ENCODE measurements around the gene IFT74.

IFT74 gene

GRCh38 chr9:27019589-27019988 is 63.4 kb downstream of the IFT74 start:
- TF ChIP-seq, protein P1, sequence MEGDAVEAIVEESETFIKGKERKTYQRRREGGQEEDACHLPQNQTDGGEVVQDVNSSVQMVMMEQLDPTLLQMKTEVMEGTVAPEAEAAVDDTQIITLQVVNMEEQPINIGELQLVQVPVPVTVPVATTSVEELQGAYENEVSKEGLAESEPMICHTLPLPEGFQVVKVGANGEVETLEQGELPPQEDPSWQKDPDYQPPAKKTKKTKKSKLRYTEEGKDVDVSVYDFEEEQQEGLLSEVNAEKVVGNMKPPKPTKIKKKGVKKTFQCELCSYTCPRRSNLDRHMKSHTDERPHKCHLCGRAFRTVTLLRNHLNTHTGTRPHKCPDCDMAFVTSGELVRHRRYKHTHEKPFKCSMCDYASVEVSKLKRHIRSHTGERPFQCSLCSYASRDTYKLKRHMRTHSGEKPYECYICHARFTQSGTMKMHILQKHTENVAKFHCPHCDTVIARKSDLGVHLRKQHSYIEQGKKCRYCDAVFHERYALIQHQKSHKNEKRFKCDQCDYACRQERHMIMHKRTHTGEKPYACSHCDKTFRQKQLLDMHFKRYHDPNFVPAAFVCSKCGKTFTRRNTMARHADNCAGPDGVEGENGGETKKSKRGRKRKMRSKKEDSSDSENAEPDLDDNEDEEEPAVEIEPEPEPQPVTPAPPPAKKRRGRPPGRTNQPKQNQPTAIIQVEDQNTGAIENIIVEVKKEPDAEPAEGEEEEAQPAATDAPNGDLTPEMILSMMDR (IDR thresholded peaks at IDR 0.05) = no peak
- peaks cover 62% of the 10 kb centered on the region for H3K36me3 Mint-ChIP-seq (ENCODE audit: low read depth)

DNA sequence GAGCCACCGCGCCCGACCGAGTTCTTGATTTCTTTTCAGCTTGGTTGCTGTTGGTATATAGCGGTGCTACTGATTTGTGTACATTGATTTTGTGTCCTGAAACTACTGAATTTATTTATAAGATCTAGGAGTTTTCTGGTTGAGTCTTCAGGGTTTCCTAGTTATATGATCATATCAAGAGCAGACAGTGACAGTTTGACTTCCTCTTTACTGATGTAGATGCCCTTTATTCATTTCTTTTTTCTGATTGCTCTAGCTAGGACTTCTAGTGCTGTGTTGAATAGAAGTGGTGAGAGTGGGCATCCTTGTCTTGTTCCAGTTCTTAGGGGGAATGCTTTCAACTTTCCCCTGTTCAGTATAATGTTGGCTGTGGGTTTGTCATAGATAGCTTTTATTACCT is 66.7 kb downstream of the IFT74 start:
- no peak for DNase-seq
- Mint-ChIP-seq H3K9me3 (peaks cover 27% of the 10 kb centered on the region), H3K4me3 (no peak overlapping the region), H3K27me3 (ENCODE audit: low read depth, poor library complexity) (no peaks in the 10 kb centered on the region), H3K27ac (no peak overlapping the region), H3K4me1 (no peaks in the 10 kb centered on the region), H3K36me3 (ENCODE audit: low read depth) (peaks cover 76% of the 10 kb centered on the region)
- TF ChIP-seq, protein P1 (IDR thresholded peaks at IDR 0.05) = no peak

More at GRCh38 chr9:27019589-27019988, 63.4 kb downstream of the IFT74 start:
- H3K27ac Mint-ChIP-seq = no peak overlapping the region
- no peak for DNase-seq
- H3K9me3 Mint-ChIP-seq = peaks cover 15% of the 10 kb centered on the region
- no peak overlapping the region for H3K4me3 Mint-ChIP-seq
- no peaks in the 10 kb centered on the region for H3K27me3 Mint-ChIP-seq (ENCODE audit: low read depth, poor library complexity)
- H3K4me1 Mint-ChIP-seq = no peaks in the 10 kb centered on the region

DNA sequence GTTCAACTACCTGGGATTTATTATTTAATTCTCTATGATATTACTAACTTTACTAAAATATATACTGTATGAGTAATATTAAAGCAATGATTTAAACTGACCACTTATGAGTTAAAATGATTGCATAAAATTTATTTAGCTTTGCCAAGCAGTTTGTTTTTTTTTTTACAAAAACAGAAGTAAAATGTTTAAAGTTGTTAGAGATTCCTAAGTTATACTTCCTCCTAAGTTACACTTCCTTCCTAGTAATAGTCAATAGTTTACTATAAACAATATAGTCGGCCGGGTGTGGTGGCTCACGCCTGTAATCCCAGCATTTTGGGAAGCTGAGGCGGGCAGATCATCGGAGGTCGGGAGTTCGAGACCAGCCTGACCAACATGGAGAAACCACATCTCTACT is 73.0 kb downstream of the IFT74 start:
- TF ChIP-seq, protein P1 (IDR thresholded peaks at IDR 0.05) = no peak
- no peak overlapping the region for H3K27ac Mint-ChIP-seq
- H3K4me3 Mint-ChIP-seq = no peak overlapping the region
- DNase-seq = no peak
- no peaks in the 10 kb centered on the region for H3K27me3 Mint-ChIP-seq (ENCODE audit: low read depth, poor library complexity)
- peaks cover 16% of the 10 kb centered on the region for H3K9me3 Mint-ChIP-seq
- no peaks in the 10 kb centered on the region for H3K4me1 Mint-ChIP-seq
- H3K36me3 Mint-ChIP-seq (ENCODE audit: low read depth) = peaks cover 27% of the 10 kb centered on the region

DNA sequence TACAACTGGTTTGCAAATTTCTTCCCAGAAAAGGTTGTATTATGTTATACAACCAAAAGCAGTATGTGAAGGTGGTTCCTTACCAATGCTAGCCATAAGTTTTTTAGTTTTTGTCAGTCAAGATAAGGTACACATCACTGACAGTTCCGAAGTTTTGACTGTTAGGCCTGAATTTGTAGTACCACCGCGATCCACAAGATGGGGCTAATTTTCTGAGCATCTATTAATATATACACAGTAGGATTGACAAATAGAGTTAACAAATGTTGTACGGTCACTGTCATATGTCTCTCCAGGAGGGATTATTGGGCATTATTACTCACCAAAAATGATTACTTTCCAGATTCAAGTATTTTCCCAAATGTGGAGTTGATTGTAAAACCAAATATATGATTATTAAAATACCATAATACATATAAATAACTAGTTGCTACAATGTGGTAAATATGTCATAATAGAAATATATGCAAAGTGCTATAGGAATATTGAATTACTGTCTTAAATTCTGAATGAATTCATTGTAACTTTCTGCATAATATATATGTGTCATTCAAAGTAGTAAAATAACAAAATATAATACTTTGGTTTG is 77.7 kb downstream of the IFT74 start:
- H3K4me1 Mint-ChIP-seq = no peaks in the 10 kb centered on the region
- peak; percentile 72 for DNase-seq
- TF ChIP-seq, protein P1 (IDR thresholded peaks at IDR 0.05) = peak; percentile 79
- H3K27me3 Mint-ChIP-seq (ENCODE audit: low read depth, poor library complexity) = no peaks in the 10 kb centered on the region
- H3K27ac Mint-ChIP-seq = no peak overlapping the region
- H3K9me3 Mint-ChIP-seq = no peaks in the 10 kb centered on the region
- peaks cover 14% of the 10 kb centered on the region for H3K36me3 Mint-ChIP-seq (ENCODE audit: low read depth)
- H3K4me3 Mint-ChIP-seq = no peak overlapping the region

DNA sequence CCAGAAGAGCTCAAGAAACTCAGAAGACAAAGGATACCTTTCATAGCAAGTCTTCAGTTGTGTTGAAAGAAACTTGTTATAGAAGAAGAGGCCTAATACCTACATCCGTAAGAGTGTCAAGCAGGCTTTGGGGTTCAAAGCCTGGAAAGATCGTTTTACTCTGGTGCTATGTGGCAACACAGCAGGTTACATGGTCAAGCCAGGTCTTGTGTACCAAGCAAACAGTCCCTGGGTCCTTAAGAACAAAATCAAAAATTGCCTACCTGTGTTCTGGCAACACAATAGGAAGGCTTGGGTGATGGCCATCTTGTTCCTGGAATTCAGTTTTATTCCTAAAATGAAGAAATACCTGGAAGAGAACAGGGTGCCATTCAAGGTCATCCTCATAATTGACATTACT is 81.3 kb downstream of the IFT74 start:
- peaks cover 4% of the 10 kb centered on the region for H3K4me1 Mint-ChIP-seq
- DNase-seq = no peak
- no peaks in the 10 kb centered on the region for H3K9me3 Mint-ChIP-seq
- no peak overlapping the region for H3K4me3 Mint-ChIP-seq
- H3K27me3 Mint-ChIP-seq (ENCODE audit: low read depth, poor library complexity) = no peaks in the 10 kb centered on the region
- TF ChIP-seq, protein P1 (IDR thresholded peaks at IDR 0.05) = no peak
- peaks cover 14% of the 10 kb centered on the region for H3K36me3 Mint-ChIP-seq (ENCODE audit: low read depth)
- H3K27ac Mint-ChIP-seq = no peak overlapping the region

DNA sequence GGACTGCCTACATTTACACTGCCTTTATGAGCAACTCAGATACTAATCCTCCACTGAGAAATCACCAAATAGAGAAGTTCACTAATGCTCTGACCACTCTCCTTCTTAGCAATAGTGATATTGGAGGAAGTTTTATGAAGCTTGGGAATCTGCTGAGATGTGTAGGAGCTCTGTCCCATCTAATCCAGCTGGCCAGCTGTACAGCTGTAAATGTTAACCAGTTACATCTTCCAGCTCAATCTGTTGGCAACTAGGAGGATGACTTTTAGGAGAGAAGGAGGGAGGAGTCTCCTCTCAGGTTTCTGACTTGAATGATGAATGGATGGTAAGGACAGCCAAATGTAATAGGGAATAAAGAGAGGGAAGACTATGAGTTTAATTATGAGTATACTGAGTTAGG is 85.5 kb downstream of the IFT74 start:
- no peak overlapping the region for H3K4me3 Mint-ChIP-seq
- DNase-seq = no peak
- TF ChIP-seq, protein P1 (IDR thresholded peaks at IDR 0.05) = no peak
- no peaks in the 10 kb centered on the region for H3K27me3 Mint-ChIP-seq (ENCODE audit: low read depth, poor library complexity)
- H3K27ac Mint-ChIP-seq = no peak overlapping the region
- peaks cover 24% of the 10 kb centered on the region for H3K36me3 Mint-ChIP-seq (ENCODE audit: low read depth)
- H3K9me3 Mint-ChIP-seq = no peaks in the 10 kb centered on the region
- peaks cover 4% of the 10 kb centered on the region for H3K4me1 Mint-ChIP-seq
